Fibroblast of skin of right quadriceps (primary cell): Measurements from ENCODE around the gene GMPR.
"Not testable (repeated sequence)": the region's sequence is repeated elsewhere in the genome, so short reads cannot be mapped to it uniquely, and the experiment has no call there.

Source experiments
- DNase-seq: peaks from one replicate; pipeline ENCODE4 v3.0.0-alpha.2; 2013

Gene GMPR

DNA sequence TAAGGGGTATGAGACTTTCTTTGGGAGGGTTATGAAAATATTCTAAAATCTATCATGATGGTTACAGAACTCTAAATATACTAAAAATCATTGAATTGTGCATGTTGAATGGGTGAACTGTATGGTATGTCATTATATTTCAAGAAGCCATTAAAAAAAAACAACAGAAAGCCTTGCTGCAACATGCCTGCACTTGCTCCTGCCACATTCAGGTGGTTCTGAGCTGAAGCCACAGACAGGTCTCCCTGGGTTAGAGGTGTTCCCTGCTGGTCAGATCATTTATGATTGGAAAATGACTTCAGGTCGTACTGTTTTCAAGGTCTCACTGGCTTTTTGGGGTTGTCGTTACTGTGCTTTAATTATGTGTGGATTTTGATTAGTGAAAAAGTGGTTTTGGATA lies 13.3 kb downstream of the GMPR start:
- DNase-seq = no peak

GRCh38 chr6:16252686-16253299 lies 14.4 kb downstream of the GMPR start:
- DNase-seq = no peak

- no peak for DNase-seq
Measured at GRCh38 chr6:16253399-16254144, 15.2 kb downstream of the GMPR start.

- no peak for DNase-seq
Measured at GRCh38 chr6:16254535-16254934, 16.1 kb downstream of the GMPR start.

DNA sequence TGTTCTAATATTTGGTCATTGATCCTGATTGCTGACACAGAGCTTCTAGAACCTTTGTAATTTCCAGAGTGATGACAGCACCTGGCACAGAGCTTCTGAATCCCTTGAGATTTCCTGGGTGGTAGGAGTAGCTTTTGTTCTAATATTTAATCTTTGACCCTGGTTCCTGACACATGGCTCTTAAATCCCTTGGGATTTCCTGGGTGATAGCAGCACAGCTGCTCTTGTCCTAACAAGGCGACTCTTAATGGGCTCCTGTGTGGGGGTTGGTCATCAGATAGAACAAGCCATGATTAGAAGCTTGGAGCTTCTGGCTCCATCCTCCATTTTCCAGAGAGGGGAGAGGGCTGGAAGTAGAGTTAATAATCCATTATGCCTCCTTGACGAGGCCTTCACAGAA lies 18.4 kb downstream of the GMPR start:
- no peak for DNase-seq

- DNase-seq = no peak
Measured at GRCh38 chr6:16257999-16258708, 19.8 kb downstream of the GMPR start.

- DNase-seq = no peak
Measured at GRCh38 chr6:16258709-16259075, 20.3 kb downstream of the GMPR start.

DNA sequence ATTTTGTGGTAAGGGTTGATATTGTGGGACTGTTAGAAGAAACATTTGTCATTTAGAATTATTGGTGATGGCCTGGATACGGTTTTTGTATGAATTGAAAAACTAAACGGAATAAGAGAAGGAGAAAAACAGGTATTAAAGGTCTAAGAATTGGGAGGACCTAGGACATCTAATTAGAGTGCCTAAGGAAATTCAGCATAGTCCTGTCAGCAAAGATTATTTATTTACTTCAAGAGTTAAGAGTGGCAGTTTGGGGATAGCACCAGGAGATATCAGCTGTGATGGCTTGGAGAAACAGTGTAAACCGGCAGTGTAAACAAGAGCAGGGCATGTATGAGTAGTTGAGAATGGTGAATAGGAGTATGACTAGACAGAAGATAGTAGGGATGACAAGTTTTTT lies 21.2 kb downstream of the GMPR start:
- DNase-seq = not testable (repeated sequence)

GRCh38 chr6:16260602-16261001 lies 22.2 kb downstream of the GMPR start:
- DNase-seq = not testable (repeated sequence)

- not testable (repeated sequence) for DNase-seq
Measured at GRCh38 chr6:16262773-16263172, 24.4 kb downstream of the GMPR start.

DNA sequence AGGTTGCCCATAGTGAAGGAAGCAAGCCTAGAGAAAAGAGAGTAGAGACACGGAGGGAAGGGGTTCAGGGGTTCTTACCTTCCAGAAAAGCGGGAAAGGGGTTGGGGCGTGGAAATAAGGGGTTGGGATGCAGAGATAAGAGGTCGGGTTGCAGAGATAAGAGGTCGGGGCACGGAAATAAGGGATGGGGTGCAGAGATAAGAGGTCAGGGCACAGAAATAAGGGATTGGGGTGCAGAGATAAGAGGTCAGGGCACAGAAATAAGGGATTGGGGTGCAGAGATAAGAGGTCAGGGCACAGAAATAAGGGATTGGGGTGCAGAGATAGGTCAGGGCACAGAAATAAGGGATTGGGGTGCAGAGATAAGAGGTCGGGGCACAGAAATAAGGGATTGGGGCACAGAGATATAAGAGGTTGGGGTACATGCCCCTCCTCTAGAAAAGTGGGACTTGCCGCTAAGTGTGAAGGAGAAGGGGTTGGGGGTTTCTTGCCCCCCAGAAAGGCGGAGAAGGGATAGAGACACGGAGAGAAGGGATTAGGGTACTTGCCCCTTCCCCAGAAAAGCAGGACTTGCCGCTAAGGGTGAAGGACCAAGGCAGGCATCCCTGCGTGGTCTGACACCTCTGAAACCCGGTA lies 25.2 kb downstream of the GMPR start:
- DNase-seq = not testable (repeated sequence)

DNA sequence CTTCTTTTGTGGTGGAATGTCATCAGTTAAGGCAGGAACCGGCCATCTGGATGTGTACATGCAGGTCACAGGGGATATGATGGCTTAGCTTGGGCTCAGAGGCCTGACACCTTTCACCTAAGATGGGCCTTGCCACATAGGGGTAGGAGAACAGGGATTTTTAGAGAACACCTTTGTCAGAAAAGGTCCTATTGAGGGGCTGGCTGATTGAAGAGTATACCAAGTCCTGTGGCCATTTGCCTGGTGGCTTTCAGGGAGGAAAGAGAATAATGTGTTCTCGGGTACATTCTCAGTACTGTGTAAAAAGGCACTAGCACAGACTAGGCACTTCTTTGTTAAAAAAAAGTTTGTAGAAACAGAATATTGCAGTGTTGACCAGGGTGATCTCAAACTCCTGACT lies 26.4 kb downstream of the GMPR start:
- DNase-seq = no peak

GRCh38 chr6:16265351-16266341 lies 27.3 kb downstream of the GMPR start:
- DNase-seq = no peak

DNA sequence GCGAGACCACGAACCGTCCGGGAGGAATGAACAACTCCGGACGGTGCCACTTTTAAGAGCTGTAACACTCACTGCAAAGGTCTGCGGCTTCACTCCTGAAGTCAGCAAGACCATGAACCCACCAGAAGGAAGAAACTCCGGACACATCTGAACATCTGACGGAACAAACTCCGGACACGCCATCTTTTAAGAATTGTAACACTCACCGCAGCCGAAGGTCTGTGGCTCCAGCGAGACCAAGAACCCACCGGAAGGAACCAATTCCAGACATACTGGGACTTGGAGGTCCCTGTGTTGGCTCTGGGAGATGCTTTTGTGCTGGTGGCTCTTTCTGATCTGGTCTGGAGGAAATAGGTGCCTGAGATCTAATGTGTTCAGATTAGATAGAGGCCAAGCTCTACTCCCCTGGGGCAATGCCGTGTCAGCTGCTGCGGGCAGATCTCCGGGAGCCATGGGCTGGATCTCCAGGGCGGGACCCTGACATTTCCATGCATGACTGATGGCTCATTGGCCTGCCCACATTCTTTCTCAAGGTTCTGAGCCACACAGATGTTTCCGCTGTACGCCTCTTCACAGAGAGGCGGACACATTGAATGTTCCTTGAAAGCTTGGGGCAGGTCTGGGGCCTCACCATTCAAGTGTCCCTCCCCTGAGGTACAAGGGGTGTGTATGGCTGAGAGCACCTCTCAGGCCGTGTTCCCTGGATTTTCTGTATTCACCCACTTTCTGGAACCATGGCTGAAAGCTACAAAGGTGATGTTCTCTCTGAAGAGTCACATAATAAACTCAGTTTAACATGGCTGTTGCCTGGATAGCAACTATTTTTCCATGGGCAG lies 29.3 kb downstream of the GMPR start:
- DNase-seq = no peak

GRCh38 chr6:16269442-16270070 lies 31.2 kb downstream of the GMPR start:
- not testable (repeated sequence) for DNase-seq

DNA sequence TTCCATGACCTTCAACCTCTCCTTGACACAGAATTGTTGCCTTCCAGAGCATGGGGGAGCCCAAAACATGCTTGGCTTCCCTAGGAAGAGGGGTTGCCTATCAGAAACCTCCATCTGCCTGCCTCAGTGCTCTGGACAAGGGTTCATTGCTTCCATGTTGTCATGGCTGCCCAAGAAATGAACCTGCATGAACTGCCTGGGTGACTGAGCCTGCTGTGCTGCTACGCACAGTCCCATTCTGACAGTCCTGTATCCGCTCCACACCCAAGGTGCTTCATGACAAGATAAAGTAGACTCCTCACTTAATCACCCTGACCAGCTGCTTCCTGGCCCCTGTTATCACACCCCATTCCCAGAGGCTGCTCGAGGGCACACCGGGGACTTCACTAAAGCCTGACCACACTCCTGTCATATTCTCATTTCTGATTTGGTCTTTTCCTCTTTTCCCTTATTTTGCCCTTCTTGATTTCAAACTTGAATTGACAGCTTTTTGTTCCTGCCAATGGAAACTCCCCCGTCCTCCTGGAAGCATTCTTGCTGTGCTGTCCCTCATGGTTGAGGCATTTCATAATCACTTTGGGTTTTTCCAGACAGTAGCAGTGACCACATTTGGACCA lies 31.9 kb downstream of the GMPR start:
- no peak for DNase-seq

DNA sequence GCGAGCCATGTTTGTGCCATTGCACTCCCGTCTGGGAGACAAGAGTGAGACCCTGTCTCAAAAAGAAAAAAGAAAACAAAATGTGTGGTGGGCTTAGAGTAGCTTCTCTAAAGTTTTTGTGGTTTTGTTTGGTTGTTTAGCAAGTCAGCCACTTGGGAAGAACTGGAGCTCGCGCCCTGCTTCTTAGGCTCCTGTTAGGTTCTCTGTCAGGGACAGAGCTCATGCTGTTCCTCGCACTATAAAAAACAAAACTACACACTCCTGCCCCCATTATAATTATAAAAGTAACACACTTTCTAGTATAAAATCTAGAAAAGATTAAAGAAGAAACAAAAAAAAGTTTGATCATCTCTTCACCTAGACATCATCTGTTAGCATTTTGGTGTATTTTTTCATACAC lies 33.0 kb downstream of the GMPR start:
- no peak for DNase-seq

DNA sequence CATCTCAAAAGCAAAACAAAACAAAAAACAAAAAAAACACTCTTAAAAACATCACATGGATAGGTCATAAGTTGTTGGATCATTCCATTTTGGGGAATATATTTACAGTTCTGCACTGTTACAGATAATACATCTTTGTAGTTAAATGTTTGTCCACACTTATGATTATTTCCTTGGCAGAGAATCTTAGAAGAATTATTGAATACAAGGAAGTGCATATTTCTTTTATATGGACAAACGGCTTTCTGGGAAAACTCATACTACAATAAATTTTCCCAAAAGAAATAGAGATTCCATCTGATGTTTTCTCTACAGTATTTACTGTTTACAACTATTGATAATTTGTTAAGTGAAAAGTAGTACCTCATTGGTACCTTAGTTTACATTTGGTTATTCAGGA lies 33.8 kb downstream of the GMPR start:
- no peak for DNase-seq

- peak; percentile 76 for DNase-seq
Measured at GRCh38 chr6:16273256-16273655, 34.9 kb downstream of the GMPR start.

GRCh38 chr6:16274483-16274882 lies 36.1 kb downstream of the GMPR start:
- DNase-seq = peak; percentile 34
